ENCODE data around the gene NOTCH4.
"Not testable (repeated sequence)": the region's sequence is repeated elsewhere in the genome, so short reads cannot be mapped to it uniquely, and the experiment has no call there.

The NOTCH4 gene

DNA sequence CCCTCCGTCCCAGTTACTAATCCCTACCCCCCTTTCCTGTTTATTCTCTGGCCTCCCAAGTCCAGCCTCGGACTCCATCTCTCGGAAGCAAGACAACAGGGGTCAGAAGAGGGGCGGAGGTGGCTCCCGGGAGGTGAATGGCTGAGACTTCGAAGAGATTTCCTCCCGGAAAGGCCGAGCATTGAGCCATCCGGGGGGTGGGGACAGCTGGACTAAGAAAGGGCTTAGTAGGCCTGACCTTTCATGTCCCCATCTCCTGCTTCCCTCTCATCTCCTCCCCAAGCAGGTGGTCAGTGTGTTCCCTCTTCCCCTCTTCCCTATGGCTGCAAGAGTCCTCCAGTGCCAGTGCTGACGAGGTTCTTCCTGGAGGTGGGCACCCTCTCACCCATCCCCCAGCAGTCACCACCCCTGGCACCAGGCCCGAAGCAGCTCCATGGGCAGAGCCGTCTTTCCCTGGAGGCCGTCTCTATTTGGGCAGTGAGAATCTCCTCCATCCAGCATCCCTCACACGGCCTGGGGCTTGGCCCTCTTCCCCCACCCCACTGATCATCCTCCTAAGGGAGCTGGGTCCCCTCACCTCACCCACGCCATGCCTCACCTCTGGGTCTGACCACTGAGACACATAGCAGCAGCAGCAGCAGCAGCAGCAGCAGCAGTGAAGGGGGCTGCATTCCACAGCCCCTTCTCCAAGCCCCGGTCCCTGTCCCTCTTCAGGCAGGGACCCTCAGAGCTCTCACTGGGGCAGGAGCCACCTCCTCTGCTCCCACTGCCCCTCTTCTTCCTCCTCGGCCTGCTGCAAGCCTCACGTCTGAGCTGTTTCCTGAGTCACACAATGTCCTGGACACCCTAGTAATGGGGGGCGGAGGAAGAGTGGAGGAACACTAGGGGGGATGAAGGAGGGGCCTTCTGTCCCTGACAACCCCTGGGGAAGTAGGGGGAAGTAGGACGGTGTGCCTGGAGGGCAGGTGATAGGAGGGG lies at the start of gene NOTCH4:
TSS of gene NOTCH4 (minus strand) at position 810 of the 978 bp plus-strand sequence. CDS start at position 671, 139 bp downstream.
- no peak for DNase-seq (ENCODE audit: low read depth in 2 of 2)

DNA sequence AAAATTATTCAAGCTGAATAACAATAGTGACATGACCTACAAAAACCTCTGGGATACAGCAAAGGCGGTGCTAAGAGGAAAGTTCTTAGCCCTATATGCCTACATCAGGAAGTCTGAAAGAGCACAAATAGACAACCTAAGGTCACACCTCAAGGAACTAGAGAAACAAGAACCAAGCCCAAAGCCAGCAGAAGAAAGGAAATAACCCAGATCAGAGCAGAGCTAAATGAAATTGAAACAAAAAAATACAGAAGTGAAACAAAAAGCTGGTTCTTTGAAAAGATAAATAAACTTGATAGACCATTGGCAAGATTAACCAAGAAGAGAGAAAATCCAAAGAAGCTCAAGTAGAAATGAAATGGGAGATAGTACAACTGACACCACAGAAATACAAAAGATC lies 47.6 kb upstream of the NOTCH4 start:
- no peak for DNase-seq (ENCODE audit: low read depth in 2 of 2)

DNA sequence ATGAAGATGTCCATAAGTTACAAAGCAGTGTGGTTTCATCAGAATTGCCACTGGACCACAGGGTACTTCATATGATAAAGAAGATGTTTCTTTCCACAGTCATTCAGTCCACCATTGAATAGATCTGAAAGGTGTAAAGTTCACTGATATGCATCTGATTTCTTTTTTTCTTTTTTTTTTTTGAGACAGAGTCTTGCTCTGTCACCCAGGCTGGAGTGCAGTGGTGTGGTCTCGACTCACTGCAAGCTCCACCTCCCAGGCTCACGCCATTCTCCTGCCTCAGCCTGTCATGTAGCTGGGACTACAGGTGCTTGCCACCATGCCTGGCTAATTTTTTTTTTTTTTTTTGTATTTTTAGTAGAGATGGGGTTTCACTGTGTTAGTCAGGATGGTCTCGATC lies 44.6 kb upstream of the NOTCH4 start:
- not testable (repeated sequence) for DNase-seq (ENCODE audit: low read depth in 2 of 2)

DNA sequence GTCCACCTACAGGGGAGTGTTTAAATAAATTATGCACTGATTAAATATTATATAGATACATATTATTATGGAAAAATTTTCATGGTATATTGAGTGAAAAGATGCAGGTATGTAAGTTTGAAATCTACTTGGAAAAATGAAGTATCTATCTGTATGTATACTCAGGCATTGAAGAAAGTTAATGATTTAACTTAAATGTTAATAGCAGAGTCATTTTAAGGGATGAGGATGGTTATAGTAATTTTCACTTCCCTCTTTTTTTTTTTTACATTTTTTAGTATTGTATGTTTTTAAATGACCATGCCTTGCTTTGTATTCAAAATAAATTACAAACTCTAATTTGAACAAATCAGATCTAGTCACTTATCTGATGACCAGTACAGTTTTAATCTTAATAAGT lies 43.2 kb upstream of the NOTCH4 start:
- DNase-seq (ENCODE audit: low read depth in 2 of 2), result no peak

DNA sequence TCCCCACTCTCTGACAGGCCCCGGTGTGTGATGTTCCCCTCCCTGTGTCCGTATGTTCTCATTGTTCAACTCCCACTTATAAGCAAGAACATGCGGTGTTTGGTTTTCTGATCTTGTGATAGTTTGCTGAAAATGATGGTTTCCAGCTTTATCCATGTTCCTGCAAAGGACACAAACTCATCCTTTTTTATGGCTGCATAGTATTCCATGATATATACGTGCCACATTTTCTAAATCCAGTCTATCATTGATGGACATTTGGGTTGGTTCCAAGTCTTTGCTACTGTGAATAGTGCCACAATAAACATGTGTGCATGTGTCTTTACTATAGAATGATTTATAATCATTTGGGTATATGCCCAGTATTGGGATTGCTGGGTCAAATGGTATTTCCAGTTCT lies 33.4 kb upstream of the NOTCH4 start:
- not testable (repeated sequence) for DNase-seq (ENCODE audit: low read depth in 2 of 2)

DNA sequence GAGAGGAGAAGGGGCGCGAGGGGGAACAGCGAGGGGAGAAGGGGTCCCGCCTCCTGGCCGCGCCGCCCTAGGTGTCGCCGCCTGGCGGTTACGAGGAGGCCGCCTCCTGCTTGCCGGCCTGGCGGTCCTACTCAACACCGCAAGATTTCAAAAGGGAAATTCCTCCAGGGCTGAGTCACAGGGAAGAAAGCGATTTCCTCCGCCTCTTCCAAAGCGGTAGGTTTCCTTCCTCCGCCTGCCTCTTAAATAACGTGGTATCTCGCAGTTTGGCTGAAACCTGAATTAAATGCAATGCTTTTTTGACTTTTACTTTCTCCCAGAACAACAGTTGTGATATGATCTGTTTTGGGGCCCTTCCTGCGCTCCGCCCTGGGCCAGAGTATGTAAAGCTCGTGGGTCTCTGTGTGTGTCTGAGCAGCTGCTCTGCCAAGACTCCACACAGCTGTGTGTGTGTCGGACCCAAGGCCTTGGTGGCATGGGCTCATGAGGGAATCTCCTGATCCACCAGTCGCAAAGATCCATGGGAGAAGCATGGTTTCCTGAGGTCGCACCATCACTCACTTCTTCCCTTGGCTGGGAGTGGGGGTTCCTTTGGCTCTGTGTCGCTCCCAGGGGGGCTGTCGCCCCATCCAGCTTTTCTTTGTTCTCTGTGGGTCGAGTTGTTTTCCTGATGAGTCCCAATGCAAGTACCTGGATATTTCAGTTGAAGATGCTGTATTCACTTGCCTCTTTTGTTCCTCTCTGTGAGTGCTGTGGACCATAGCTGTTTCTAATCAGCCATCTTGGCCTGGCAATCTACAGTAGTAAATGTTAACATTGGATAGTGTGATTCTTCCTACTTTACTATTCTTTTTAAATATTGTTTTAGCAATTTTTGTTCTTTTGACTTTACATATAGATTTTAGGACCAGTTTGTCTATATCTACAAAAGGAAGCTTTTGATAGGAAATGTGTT lies 31.6 kb upstream of the NOTCH4 start:
- DNase-seq (ENCODE audit: low read depth in 2 of 2), result peak; percentile 53 to 65

DNA sequence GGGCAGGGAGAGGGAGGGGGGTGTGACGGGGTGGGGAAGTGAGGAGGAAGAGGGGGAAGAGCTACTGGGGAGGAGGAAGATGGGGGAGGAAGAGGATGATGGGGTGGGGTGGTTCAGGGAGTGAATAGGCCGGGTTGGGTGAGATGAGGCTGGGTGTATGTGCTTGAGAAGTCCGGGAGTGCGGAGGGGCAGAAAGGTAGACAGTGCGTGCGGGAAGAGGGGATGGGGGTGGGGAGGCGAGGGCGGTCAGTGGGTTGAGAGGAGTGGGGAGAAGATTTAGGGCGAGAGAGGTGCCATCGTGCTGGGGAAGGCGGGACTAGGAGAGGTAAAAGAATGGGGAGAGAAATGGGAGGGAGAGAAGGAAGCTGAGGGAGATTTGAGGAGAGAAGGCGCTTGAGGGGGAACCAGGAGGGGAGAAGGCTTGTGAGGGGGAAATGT lies 30.9 kb upstream of the NOTCH4 start:
- DNase-seq (ENCODE audit: low read depth in 2 of 2), result no peak

DNA sequence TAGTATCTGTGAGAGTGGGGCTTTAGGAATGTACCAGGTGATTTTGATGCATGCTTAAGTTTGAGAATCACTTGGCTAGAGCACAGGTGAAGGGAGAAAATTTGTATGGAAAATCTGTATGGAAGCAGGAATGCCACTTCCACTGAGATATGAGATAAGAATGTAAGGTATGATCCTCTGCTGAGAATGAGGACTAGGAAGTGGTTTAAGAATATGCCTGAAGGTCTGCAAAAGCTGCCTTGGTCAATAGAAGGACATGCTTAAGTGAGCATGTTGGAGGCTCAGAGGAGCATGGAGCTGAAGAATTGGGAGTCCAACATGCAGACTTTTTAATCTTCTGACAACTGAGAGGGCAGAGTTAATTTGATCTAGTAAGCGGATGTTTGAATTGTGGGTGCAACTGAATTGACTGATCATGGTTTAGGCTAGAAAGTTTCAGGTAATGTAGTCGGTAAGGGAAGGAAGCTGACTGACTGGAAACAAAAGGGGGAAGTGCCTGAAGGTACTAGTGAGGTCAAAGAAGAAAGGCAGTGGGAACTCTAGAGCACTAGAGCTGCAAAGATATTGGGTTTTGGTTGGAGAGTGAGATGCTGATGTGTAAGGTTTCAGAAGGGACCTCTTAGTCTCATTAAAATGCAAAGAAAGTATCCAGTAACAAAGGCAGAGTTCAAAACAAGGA lies 28.6 kb upstream of the NOTCH4 start:
- DNase-seq (ENCODE audit: low read depth in 2 of 2), result no peak

DNA sequence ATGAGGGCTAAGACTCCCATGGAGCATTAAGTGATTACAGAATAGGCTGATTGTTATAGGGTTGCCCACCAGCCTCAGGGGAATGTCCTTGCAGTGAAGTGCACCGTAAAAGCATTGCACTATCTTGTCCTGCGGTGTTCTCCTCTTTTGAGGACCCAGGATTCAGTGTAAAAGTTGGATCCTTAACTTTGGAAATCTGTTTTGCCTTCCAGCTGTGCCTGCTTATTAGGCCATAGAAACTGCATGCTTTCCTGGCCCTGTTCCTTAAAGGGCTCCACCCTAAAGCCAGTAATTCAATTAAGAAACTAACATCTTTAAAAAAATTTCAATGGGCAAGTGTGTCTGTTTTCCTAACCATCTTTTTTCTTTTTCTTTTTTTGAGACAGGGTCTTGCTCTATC lies 25.4 kb upstream of the NOTCH4 start:
- no peak for DNase-seq (ENCODE audit: low read depth in 2 of 2)

DNA sequence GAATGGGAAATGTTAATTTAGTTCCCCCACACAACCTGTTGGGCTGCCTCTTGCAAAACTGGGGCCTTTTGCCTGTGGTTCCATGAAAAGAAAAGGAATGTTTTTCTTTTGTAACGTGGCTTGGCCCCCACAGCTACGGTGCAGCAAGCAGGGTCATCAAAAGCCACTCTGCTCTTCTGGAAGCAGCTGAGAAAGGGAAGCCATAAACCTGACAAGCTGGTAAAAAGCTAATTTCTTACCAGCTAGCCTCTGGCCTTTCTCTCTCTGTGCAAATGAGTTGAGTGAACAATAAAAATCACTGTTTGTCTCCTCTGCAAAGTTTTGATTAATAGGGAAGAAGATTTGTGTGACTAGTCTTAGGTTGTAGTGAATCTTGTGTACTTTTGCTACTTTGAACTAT lies 23.5 kb upstream of the NOTCH4 start:
- no peak for DNase-seq (ENCODE audit: low read depth in 2 of 2)

DNA sequence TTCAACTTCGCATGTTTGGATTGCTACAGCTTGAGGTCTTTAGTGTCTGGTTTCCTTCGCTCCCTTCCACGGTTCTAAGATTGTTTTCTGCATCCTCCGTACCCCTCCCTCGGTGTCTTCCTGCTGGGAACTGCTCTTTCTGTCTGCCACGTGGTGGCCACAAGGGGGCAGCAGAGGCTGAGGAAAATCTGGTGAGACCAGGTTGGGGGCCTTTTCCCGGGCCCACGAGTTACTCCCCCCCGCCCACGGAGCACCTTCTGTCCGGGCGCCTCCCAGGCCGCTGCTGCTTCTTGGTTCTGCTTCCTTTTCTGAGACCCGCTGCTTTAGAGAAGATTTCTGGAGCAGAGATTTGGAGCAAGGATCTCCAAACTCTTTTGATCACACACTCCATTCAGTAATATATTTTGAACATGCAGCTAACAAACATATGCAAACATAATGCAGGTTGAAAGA lies 21.1 kb upstream of the NOTCH4 start:
- DNase-seq (ENCODE audit: low read depth in 2 of 2), result peak; percentile 65 to 71

DNA sequence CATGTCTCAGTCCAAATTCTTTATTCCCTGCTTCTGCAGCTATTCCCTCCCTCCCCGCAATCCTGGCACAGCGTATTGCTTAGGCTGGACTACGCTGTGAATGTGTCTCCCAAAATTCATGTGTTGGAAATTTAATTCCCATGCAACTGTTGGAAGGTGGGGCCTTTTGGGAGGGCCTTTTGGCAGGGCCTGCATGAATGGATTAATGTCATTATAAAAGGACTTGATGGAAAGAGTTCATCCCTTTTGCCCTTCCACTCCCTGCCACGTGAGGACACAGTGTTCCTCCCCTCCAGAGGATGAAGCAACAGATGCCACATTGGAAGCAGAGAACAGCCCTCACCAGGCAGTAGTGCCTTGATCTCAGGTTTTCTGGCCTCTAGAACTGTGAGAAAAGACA lies 20.4 kb upstream of the NOTCH4 start:
- no peak for DNase-seq (ENCODE audit: low read depth in 2 of 2)

DNA sequence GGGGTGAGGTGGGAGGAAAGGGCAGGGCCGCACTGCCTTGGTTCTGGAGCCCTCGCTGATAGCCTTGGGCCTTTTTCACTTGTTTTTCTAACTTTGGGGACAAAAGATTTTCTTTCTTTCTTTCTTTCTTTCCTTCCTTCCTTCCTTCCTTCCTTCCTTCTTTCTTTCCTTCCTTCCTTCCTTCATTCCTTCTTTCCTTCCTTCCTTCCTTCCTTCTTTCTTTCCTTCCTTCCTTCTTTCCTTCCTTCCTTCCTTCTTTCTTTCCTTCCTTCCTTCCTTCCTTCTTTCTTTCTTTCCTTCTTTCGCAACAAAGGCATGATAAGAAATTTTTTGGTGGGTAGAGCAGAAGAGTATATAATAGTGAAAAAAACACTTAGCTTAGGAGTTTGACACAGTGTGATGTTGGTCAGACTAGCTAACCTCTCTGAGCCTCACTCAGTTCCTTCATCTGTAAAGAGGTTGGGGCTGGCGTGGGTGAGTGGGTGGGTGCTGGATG lies 18.5 kb upstream of the NOTCH4 start:
- DNase-seq (ENCODE audit: low read depth in 2 of 2), result not testable (repeated sequence)

DNA sequence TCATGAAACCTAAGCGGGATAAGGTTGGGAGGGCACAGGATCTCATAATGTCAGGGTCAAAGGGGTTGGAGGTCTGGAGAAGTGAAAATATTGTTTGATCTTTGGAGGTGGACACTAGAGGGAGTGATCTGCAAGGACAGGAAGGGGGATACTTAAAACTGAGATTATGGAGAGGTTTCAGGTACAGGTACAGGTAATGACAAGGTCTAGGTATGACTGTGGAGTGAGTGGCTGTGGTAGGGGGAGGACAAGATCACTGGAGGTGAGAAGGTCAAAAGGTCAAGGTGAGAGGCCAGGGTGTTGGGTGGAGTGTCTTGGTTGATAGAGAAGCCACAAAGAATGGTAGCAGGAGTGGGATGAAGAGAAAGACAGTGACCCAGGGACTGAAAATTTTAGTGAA lies 16.8 kb upstream of the NOTCH4 start:
- no peak for DNase-seq (ENCODE audit: low read depth in 2 of 2)

DNA sequence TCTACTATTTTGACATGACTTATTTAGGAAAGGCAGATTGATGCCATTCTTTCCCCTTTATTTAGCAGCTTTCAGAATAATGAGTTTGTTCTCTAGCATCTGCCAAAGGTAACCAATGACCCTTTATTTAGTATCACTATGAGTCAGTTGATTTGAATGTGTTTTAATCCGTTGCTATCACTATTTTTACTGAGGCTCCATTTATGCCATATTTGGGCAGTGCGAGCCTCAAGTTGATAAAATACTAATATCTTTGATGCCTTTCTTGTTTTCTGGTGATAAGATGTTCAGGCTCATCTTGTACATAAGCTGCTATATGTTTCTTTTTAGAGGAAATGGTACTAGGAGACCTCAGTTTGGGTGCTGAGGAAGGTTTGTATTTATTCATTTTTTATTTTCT lies 15.6 kb upstream of the NOTCH4 start:
- DNase-seq (ENCODE audit: low read depth in 2 of 2), result no peak

DNA sequence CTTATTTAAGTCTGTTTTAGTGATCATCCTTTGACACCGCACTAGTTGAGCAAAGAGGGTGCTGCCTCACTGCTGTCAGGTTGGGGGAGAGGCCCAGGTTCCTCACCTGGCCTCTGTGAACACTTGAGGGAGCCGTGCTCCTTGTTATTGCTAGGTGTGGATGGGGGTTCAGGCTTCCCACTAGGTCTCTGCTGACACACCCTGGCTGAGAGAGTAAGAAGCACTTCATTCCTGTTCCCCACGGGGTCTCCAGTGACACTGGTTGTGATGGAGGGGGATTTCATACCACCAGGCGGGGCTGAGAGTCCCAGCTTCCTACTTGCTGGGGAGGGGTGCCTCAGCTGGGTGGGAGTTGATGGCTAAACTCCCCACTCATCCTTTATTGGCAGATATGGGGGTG lies 11.1 kb upstream of the NOTCH4 start:
- no peak for DNase-seq (ENCODE audit: low read depth in 2 of 2)

DNA sequence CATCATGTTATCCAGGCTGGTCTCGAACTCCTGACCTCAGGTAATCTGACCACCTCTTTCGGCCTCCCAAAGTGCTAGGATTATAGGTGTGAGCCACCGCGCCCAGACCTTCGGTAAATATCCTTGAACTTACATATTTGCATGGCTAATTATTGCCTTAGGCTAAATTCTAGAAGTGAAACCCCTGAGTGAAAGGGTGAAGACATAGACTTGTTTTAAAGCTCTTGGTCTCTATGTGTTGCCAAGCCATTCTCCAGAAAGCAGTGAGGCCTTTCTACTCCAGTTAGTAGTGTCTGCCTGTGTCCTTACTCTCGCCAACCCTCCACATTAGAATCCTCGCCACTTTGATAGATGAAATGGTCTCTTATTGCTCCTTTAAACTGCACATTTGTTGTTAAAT lies 2.6 kb upstream of the NOTCH4 start:
- no peak for DNase-seq (ENCODE audit: low read depth in 2 of 2)

DNA sequence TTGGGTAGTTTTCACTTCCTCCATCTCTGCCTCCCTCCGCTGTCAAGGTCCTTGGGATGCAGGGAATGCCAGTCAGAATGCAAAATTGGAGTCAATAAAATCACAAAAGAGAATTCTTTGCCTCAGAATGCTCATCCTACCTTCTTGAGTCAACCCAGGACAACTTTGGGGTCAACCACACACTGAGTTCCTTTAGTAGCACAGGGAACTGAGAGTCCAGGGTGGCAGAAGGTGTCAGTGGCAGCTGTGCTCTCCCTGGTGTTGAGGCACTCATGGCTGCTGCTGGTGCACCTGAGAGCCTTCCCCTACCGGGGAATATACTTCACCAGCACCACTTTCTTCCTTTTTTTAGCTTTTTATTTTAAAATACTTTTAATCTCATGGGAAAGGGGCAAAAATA lies 829 bp upstream of the NOTCH4 start:
- no peak for DNase-seq (ENCODE audit: low read depth in 2 of 2)

DNA sequence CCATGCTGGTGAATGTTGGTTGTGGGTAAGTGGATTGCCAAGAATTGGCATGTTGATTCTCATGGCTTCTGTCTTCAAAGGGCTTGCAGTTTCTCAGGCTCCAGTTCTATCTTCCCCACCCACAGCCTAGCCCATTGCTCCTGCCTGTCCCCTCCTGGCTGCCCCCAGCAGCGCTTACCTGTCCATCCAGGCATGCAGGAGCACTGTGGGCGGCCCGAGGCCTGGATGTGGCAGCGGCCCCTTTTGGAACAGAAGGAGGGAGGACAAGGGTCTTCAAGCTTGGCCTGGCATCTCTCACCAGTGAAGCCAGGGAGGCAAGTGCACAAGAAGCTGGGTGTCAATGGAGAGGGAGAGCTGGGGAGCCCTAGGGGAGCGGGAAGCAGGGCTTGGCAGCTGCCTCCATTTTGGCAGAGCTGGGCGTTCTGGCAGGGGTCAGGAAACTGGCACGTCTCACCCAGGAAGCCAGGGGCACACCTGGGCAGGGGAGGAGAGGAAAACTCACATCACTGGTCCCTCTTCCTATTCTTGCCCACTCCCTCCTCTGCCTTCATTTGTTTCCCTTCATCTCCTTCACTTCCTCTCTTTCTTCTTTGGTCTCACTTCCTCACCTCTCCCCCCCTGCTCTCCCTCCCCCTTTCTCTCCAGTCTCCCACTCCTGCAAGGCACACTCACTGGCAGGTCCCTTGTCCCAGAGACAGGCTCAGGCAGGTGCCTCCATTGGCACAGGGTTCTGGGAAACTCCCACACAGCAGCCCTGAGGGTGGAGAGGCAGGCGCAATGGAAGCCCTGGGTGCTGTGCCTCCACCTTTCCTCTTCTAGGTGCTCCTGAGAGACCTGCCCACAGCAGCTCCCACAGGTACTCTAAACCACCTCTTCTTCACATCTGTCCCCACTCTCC lies 1.3 kb downstream of the NOTCH4 start:
- DNase-seq (ENCODE audit: low read depth in 2 of 2), result no peak

DNA sequence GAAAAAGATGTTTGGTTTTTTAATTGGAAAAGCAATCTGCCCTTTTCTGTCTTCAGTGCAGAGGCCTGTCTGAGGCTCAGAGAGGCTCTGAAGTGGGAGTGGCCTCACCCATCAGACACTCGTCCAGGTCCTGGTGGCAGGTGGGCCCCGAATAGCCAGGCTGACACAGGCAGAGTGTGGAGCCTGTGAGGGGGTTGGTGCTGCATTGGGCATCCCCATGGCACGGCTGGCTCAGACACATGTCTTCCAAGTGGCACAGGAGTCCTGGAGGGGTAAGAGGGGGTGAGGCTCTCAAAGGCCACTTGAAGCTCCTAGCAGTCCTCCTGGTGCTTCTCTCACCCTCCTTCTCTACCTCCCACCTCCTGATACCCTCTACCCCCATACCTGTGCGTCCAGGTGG lies 3.8 kb downstream of the NOTCH4 start:
- no peak for DNase-seq (ENCODE audit: low read depth in 2 of 2)

DNA sequence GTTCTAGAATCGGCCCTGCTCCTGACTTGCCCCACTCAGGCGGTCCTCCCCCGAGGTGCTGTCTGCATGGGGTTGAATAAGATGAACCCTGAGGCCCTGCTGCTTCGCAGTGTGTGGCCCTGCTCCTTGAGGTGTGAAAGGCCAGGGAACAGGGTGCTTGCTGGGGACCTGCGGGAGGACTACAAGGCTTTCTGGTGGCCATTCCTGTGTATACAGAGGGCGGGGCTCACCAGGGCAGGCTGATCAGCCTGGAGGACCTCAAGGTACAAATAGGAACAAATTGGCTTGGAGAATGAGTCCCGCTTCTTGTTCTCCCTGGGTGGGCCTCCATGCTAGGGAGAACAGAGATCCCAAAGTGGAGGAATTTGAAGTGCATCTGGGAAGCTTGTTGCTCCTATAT lies 5.7 kb downstream of the NOTCH4 start:
- no peak for DNase-seq (ENCODE audit: low read depth in 2 of 2)

Measured in stimulated activated CD4-positive, alpha-beta T cell treated with anti-CD3 and anti-CD28 coated beads, Interleukin-1b, Interleukin-23, amount 100 ng/mL, for 4 hours (primary cell).